ENCODE measurements around the gene FOXO1. TPM values are rescaled to one million over a fixed set of nuclear protein-coding genes. Genes with fewer than 3 reads are reported as not detected.

Gene FOXO1
- total RNA-seq, 1 experiment from 2014 or later: 12.2 TPM

DNA sequence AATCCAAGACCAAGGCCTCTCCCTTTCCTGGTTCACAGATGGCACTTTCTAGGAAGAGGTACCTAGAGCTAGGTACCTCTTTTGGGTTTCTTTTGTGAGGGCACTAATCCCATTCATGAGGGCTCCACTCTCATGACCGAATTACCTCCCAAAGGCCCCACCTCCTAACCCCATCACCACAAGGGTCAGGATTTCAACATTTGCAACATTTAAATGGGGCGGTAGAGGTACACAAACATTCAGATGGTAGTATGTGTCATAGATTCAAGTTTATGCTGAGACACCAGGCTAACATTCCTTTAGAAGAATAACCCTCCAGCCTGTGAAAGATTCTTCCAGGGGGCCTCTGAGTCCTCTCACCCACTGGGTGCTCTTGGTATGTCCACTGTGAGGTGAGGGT lies 116.3 kb downstream of the FOXO1 start:
- Histone ChIP-seq H3K36me3 (ENCODE audit: control insufficient read depth in 1 of 2, insufficient read depth in 2 of 2, low read length in 2 of 2) (no peaks in the 10 kb centered on the region), H3K4me1 (ENCODE audit: control insufficient read depth in 1 of 2, insufficient read depth in 2 of 2, low read length in 2 of 2) (no peaks in the 10 kb centered on the region; a peak in 1 of 4 replicates), H3K9me3 (ENCODE audit: control insufficient read depth in 1 of 2, insufficient read depth in 1 of 2, low read depth in 1 of 2, low read length in 2 of 2) (no peaks in the 10 kb centered on the region), H3K27ac (ENCODE audit: low read depth, low read length) (no peak overlapping the region), H3K27me3 (ENCODE audit: insufficient read depth, low read length) (no peaks in the 10 kb centered on the region), H3K79me2 (ENCODE audit: insufficient read depth, low read length) (no peaks in the 10 kb centered on the region), H3K9ac (ENCODE audit: low read length) (no peak overlapping the region), H3K4me2 (ENCODE audit: low read length) (no peak overlapping the region), H2AFZ (ENCODE audit: low read depth, low read length, poor library complexity, severe bottlenecking) (no peak overlapping the region), H3K4me3 (replicated peaks in 1 of 2; ENCODE audit: low read depth in 1 of 2, low read length in 2 of 2) (no peak overlapping the region), H4K20me1 (ENCODE audit: insufficient read depth) (no peaks in the 10 kb centered on the region), H3K9me2 (ENCODE audit: insufficient read depth) (no peaks in the 10 kb centered on the region)
- intact Hi-C loops (cut with micrococcal nuclease): no loop called here
- ChIA-PET POLR2A (no interaction called here), CTCF (no interaction called here), RAD21 (ENCODE audit: low non-redundant PET in 1 of 2, low total read pairs in 2 of 2, uncharacterized antibody in 2 of 2, unreplicated experiment in 2 of 2) (no interaction called here)
- BruUV-seq (replicated peaks): no TSS peak
- ATAC-seq (no peak), DNase-seq (ENCODE audit: low read depth, low spot score) (no peak)
- TF ChIP-seq EZH2phosphoT487 (IDR thresholded peaks at IDR 0.05; ENCODE audit: borderline replicate concordance) (no peak), FOSL1 (IDR thresholded peaks at IDR 0.05; ENCODE audit: low read depth) (no peak), EGR1 (IDR thresholded peaks at IDR 0.05; ENCODE audit: low read depth) (no peak), CEBPB (IDR thresholded peaks at IDR 0.05; ENCODE audit: low read depth) (no peak), YY1 (IDR thresholded peaks at IDR 0.05; ENCODE audit: extremely low read depth, insufficient replicate concordance, low read depth, low read length) (no peak), ELF1 (IDR thresholded peaks at IDR 0.05; ENCODE audit: borderline replicate concordance, low read depth) (no peak)
- TF ChIP-seq, protein P1, sequence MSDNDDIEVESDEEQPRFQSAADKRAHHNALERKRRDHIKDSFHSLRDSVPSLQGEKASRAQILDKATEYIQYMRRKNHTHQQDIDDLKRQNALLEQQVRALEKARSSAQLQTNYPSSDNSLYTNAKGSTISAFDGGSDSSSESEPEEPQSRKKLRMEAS (IDR thresholded peaks at IDR 0.05): no peak
- TF ChIP-seq, protein P2, sequence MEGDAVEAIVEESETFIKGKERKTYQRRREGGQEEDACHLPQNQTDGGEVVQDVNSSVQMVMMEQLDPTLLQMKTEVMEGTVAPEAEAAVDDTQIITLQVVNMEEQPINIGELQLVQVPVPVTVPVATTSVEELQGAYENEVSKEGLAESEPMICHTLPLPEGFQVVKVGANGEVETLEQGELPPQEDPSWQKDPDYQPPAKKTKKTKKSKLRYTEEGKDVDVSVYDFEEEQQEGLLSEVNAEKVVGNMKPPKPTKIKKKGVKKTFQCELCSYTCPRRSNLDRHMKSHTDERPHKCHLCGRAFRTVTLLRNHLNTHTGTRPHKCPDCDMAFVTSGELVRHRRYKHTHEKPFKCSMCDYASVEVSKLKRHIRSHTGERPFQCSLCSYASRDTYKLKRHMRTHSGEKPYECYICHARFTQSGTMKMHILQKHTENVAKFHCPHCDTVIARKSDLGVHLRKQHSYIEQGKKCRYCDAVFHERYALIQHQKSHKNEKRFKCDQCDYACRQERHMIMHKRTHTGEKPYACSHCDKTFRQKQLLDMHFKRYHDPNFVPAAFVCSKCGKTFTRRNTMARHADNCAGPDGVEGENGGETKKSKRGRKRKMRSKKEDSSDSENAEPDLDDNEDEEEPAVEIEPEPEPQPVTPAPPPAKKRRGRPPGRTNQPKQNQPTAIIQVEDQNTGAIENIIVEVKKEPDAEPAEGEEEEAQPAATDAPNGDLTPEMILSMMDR (IDR thresholded peaks at IDR 0.05 in 2 of 3, conservative IDR thresholded peaks at IDR 0.05 in 1 of 3; ENCODE audit: borderline replicate concordance in 1 of 3, insufficient read depth in 1 of 3, low read depth in 2 of 3, low read length in 2 of 3): no peak

Measured in HCT116 (cell line).